MM.1S (cell line): ENCODE measurements around the gene LFNG.
"Not testable (repeated sequence)": the region's sequence is repeated elsewhere in the genome, so short reads cannot be mapped to it uniquely, and the experiment has no call there.

Source experiments
- DNase-seq: peaks from one replicate; pipeline ENCODE4 v3.0.0-alpha.2; 2015
- H2AFZ ChIP-seq: fragments of 300-600 bp; sonication (generic); 2 replicates; pipeline ENCODE4 v1.6.0; 2016; ENCODE audit warnings: antibody characterized with exemption, low read length
- H3F3A ChIP-seq: fragments of 300-600 bp; sonication (generic); 2 replicates; pipeline ENCODE4 v1.6.1; 2016; ENCODE audit warnings: mild to moderate bottlenecking, antibody characterized with exemption, low read length, moderate library complexity, mixed read lengths; ENCODE audit not compliant: insufficient read depth
- H3K27ac ChIP-seq: fragments of 300-600 bp; sonication (generic); 2 replicates; pipeline ENCODE4 v1.5.1; 2016; ENCODE audit warnings: mild to moderate bottlenecking, low read length
- H3K27me3 ChIP-seq: fragments of 300-600 bp; sonication (generic); replicated peaks from 2 replicates; pipeline ENCODE4 v1.6.0; 2016; ENCODE audit warnings: low read length; ENCODE audit not compliant: insufficient read depth
- H3K36me3 ChIP-seq: fragments of 300-600 bp; sonication (generic); replicated peaks from 2 replicates; pipeline ENCODE4 v1.6.1; 2016; ENCODE audit warnings: mild to moderate bottlenecking, low read length, mixed read lengths; ENCODE audit not compliant: insufficient read depth
- H3K4me1 ChIP-seq: fragments of 300-600 bp; sonication (generic); 2 replicates; pipeline ENCODE4 v1.6.1; 2016; ENCODE audit warnings: low read length, mixed read lengths
- H3K4me2 ChIP-seq: fragments of 300-600 bp; sonication (generic); 2 replicates; pipeline ENCODE4 v1.6.0; 2016; ENCODE audit warnings: low read depth, low read length
- H3K4me3 ChIP-seq: fragments of 300-600 bp; sonication (generic); 2 replicates; pipeline ENCODE4 v1.5.1; 2016; ENCODE audit warnings: low read length, mixed read lengths
- H3K79me2 ChIP-seq: fragments of 300-600 bp; sonication (generic); 2 replicates; pipeline ENCODE4 v1.6.1; 2016; ENCODE audit warnings: mixed run types, low read length, mixed read lengths
- H3K9ac ChIP-seq: fragments of 300-600 bp; sonication (generic); 2 replicates; pipeline ENCODE4 v1.6.1; 2016; ENCODE audit warnings: low read length, mixed read lengths
- H3K9me2 ChIP-seq: fragments of 300-600 bp; sonication (generic); replicated peaks from 2 replicates; pipeline ENCODE4 v1.6.1; 2016; ENCODE audit warnings: mild to moderate bottlenecking, low read length, mixed read lengths; ENCODE audit not compliant: insufficient read depth
- H3K9me3 ChIP-seq: fragments of 300-600 bp; sonication (generic); replicated peaks from 2 replicates; pipeline ENCODE4 v1.6.1; 2016; ENCODE audit warnings: mild to moderate bottlenecking, low read length, mixed read lengths; ENCODE audit not compliant: insufficient read depth
- H4K20me1 ChIP-seq: fragments of 300-600 bp; sonication (generic); 2 replicates; pipeline ENCODE4 v1.6.1; 2016; ENCODE audit warnings: mild to moderate bottlenecking, low read length, moderate library complexity, mixed read lengths; ENCODE audit not compliant: insufficient read depth

LFNG gene

GRCh38 chr7:2532199-2532772 lies 12.7 kb downstream of the LFNG start:
- not testable (repeated sequence) for H3K36me3 ChIP-seq, H4K20me1 ChIP-seq, H3K4me3 ChIP-seq, H3K27ac ChIP-seq, H2AFZ ChIP-seq, H3K9me2 ChIP-seq, H3K9ac ChIP-seq, DNase-seq, H3K4me2 ChIP-seq, H3K79me2 ChIP-seq, H3K4me1 ChIP-seq, H3F3A ChIP-seq, H3K9me3 ChIP-seq
- peaks cover 15% of the 10 kb centered on the region for H3K27me3 ChIP-seq

- not testable (repeated sequence) for H3K9ac ChIP-seq, H3K4me2 ChIP-seq, H3K27ac ChIP-seq, H3K4me1 ChIP-seq, H3K9me2 ChIP-seq, H3K36me3 ChIP-seq, H4K20me1 ChIP-seq, H3K27me3 ChIP-seq, DNase-seq, H3K79me2 ChIP-seq, H3F3A ChIP-seq, H3K9me3 ChIP-seq, H2AFZ ChIP-seq, H3K4me3 ChIP-seq
Observed at GRCh38 chr7:2532816-2533215, 13.2 kb downstream of the LFNG start.

GRCh38 chr7:2533566-2533965 lies 14.0 kb downstream of the LFNG start:
- H3K9ac ChIP-seq, H2AFZ ChIP-seq, H3K4me3 ChIP-seq, H3K36me3 ChIP-seq, H3K27me3 ChIP-seq, H3K9me3 ChIP-seq, H4K20me1 ChIP-seq, H3K9me2 ChIP-seq, H3K4me2 ChIP-seq, H3K27ac ChIP-seq, H3K79me2 ChIP-seq, DNase-seq, H3F3A ChIP-seq, H3K4me1 ChIP-seq: not testable (repeated sequence)

- H3K27ac ChIP-seq, H3K9me3 ChIP-seq, H3K36me3 ChIP-seq, H3K79me2 ChIP-seq, H3K4me1 ChIP-seq, H3K9ac ChIP-seq, H3K27me3 ChIP-seq, H3K4me3 ChIP-seq, H3K9me2 ChIP-seq, DNase-seq, H3F3A ChIP-seq, H2AFZ ChIP-seq, H4K20me1 ChIP-seq, H3K4me2 ChIP-seq: not testable (repeated sequence)
Observed at GRCh38 chr7:2534214-2534613, 14.6 kb downstream of the LFNG start.

- not testable (repeated sequence) for H2AFZ ChIP-seq, H3K4me2 ChIP-seq, H3K79me2 ChIP-seq, DNase-seq, H3K27ac ChIP-seq, H3K9me2 ChIP-seq, H3K4me1 ChIP-seq, H4K20me1 ChIP-seq, H3K27me3 ChIP-seq, H3K4me3 ChIP-seq, H3K9ac ChIP-seq, H3K36me3 ChIP-seq, H3K9me3 ChIP-seq, H3F3A ChIP-seq
Observed at GRCh38 chr7:2535872-2536627, 16.5 kb downstream of the LFNG start.
